GM18502 (cell line): Measurements from ENCODE around the gene RAB27B.
"Not testable (repeated sequence)": the region's sequence is repeated elsewhere in the genome, so short reads cannot be mapped to it uniquely, and the experiment has no call there.

ENCODE experiments used
- ATAC-seq: cut with Tn5 transposase; IDR thresholded peaks from one replicate; pipeline ENCODE4 v1.9.1; 2021; ENCODE audit warnings: mild to moderate bottlenecking; ENCODE audit not compliant: unreplicated experiment, poor library complexity

The RAB27B gene, protein sequence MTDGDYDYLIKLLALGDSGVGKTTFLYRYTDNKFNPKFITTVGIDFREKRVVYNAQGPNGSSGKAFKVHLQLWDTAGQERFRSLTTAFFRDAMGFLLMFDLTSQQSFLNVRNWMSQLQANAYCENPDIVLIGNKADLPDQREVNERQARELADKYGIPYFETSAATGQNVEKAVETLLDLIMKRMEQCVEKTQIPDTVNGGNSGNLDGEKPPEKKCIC

DNA sequence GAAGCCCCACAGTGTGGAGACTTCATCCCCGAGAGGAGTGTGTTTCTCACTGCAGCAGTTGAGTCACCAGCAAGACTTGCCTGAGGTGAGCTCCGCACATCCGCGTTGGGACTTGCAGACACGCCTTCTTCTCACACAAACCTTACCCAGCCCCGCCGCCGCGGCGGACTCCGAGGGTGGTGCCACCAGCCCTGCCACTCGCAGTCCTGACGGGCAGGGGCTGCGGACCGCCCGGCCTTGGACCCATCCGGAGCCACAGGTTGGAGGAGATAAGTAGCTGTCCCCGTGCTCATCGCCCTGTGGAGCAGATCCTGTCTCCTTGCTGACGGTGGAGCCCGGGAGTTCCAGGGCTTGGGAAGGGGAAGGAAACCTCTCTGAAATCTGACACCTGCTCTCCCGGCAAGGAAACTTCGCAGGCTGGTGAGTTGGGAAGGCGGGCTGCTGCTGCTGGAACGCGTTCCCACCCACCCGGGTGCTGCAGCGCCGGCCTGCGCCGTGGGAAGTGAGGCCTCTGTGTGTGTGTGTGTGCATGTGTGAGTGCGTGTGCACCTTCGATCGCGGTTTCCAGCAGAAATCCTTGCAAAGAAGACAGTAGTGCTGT is at the start of gene RAB27B:
Gene RAB27B (plus strand): TSS at position 197 of the 601 bp plus-strand sequence. CDS start 49,109 bp downstream, outside the sequence.
- ATAC-seq: no peak

GRCh38 chr18:54780285-54780861 is 47.9 kb upstream of the RAB27B start:
- no peak for ATAC-seq

- no peak for ATAC-seq
Measured at GRCh38 chr18:54780970-54781369, 47.3 kb upstream of the RAB27B start.

DNA sequence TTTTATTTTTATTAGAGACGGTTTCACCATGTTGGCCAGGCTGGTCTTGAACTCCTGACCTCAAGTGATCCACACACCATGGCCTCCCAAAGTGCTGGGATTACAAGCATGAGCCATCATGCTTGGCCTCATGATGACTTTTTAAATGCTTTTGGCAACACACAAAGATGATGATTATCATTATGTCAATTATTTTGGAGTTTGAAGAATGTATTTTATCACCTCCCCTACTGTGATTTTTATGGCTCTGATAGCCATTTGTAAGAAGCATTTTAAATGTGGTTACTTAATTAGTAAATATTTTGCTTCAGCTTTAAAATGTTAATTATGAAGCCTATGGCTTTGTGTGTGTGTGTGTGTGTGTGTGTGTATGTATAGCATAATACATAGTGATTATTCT is 45.1 kb upstream of the RAB27B start:
- ATAC-seq: no peak

- ATAC-seq: no peak
Measured at GRCh38 chr18:54786206-54786605, 42.1 kb upstream of the RAB27B start.

GRCh38 chr18:54787121-54787520 is 41.2 kb upstream of the RAB27B start:
- ATAC-seq: no peak

- no peak for ATAC-seq
Measured at GRCh38 chr18:54787616-54788015, 40.7 kb upstream of the RAB27B start.

DNA sequence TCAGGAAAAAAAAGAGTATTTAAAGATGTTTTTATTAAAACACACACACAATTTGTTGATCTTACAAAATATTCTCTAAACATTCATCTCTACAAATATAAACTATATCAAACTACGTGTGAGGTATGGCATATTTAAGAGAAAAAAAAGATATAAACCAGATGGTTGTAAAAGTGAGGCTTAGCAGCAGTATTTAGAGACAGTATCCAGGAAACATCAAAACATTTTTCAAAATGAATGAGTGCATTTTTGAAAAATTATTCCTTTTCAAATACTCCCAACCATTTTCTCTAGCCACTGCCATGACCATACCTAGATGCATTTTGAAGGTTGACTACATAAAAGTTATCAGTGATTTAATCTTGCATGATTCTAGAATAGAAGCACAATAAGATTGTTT is 38.2 kb upstream of the RAB27B start:
- ATAC-seq: no peak

DNA sequence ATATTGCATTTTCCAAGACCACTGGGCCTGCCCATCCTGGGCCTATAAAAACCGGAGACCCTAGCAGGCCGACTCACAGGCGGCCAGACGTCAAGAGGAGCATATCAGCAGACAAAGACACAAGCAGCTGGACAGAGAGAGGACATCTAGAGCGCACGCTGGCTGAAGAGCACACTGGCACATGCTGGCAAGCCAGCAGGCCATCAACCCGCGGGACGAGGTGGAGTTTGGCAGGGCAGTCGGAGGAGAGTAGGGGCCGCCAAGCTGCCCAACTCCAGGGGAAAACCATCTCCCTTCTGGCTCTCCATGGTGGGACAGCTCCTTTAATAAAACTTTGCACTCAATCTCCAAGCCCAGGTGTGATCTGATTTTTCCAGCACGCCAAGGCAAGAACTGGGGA is 36.6 kb upstream of the RAB27B start:
- no peak for ATAC-seq

GRCh38 chr18:54792079-54792478 is 36.2 kb upstream of the RAB27B start:
- no peak for ATAC-seq

GRCh38 chr18:54794823-54795222 is 33.5 kb upstream of the RAB27B start:
- ATAC-seq: no peak

- no peak for ATAC-seq
Measured at GRCh38 chr18:54798186-54798585, 30.1 kb upstream of the RAB27B start.

DNA sequence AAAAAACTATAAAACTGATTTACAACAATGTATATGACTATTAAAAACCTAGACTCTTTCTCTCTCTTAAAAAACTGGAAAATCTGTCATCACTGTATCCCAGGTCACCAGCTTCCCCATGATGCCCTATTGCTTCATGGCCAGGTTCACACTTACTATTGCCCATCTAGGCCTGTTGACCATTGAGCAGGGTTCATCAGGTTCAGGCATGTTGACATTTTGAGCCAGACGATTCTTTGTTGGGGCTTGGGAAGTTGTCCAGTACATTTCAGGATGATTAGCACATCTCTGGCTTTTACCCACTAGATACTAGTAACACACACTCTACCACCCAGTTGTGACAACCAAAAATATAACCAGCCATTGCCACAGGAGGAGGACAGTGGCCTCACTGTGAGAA is 26.9 kb upstream of the RAB27B start:
- no peak for ATAC-seq

DNA sequence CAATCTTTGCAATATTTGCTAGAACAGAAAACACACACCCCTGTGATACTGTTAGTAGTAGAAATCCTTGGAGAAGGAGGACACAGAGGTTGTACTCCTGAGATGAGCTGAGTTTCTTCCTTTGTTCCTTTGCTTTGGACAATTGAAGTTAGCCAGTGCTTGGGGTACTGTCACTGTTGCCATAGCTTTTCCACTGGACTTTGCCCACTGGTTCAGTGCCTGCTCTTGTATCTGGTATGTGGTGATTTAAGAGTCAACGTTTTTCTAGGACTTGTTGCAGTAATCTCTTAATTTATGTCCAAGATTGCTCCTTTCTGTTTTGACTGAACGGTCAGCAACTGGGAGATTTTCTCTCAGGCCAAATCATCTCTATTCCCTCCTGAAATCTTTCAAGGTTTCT is 26.1 kb upstream of the RAB27B start:
- ATAC-seq: no peak

DNA sequence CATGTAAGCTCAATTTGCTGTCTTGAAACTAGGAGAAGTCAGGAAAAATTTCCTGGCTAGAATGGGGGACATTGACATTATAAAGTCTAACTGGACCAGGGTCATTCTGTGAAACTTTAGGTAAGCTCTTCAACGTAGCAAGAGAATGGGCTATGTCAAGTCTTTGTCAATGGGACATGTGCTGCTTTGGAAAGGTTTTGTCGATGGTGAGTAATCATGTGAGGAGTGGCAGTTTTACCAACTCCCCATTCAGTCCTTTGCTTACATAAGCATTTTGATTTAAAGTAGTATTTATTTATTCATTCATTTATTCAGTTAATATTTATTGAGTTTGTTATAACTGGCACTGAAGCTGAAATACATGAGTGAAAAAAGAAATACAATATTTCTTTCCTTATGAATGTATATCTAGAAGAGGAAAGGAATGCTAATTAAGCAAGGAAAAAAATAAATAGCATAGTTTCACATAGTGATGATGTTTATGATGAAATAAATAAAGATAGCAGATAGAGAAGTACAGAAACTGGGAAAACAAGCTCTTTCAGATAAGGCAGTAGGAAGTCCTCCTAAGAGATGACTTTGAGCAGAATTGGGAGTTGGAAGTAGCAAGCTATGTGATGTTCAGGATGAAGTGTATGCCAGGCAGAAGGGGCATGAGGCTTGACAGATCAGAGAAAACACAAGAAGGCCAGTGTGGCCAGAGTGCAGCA is 25.4 kb upstream of the RAB27B start:
- no peak for ATAC-seq

GRCh38 chr18:54805571-54806334 is 22.5 kb upstream of the RAB27B start:
- no peak for ATAC-seq

- no peak for ATAC-seq
Measured at GRCh38 chr18:54806526-54806925, 21.8 kb upstream of the RAB27B start.

GRCh38 chr18:54807303-54807702 is 21.0 kb upstream of the RAB27B start:
- no peak for ATAC-seq

DNA sequence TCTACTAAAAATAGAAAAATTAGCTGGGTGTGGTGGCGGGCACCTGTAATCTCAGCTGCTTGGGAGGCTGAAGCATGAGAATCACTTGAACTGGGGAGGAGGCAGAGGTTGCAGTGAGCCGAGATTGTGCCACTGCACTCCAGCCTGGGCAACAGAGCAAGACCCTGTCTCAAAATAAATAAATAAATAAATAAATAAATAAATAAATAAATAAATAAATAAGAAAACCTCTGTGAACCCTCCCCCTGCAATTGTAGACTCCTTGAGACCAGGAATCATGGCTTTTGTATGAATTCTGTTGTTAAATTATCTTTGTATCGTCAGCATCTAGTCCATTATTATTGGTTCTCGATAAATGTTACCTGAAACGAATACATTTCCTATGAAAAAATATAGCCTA is 17.6 kb upstream of the RAB27B start:
- ATAC-seq: not testable (repeated sequence)

GRCh38 chr18:54812885-54813284 is 15.4 kb upstream of the RAB27B start:
- peak; percentile 76 for ATAC-seq

- ATAC-seq: no peak
Measured at GRCh38 chr18:54813305-54813704, 15.0 kb upstream of the RAB27B start.
